Fibroblast of gingiva (primary cell): Measurements from ENCODE around the gene RASL10A.
A peak's percentile ranks its signal among the peaks of the same experiment; 100 is the strongest.
"Not testable (repeated sequence)": the region's sequence is repeated elsewhere in the genome, so short reads cannot be mapped to it uniquely, and the experiment has no call there.

ENCODE experiments used
- DNase-seq: peaks from one replicate; pipeline ENCODE4 v3.0.0-alpha.2; 2011; ENCODE audit warnings: low read depth

Gene RASL10A

GRCh38 chr22:29315286-29316140 is at the start of gene RASL10A:
Gene RASL10A, minus strand, starts transcription at chr22:29315697. Its CDS starts 451 bp downstream, at chr22:29315246.
- DNase-seq = no peak

- DNase-seq = peak; percentile 48
Measured at GRCh38 chr22:29359469-29359868, 44.0 kb upstream of the RASL10A start.

- not testable (repeated sequence) for DNase-seq
Measured at GRCh38 chr22:29357193-29357890, 41.8 kb upstream of the RASL10A start.

GRCh38 chr22:29353860-29354259 is 38.4 kb upstream of the RASL10A start:
- no peak for DNase-seq

GRCh38 chr22:29353286-29353685 is 37.8 kb upstream of the RASL10A start:
- DNase-seq = no peak

- DNase-seq = no peak
Measured at GRCh38 chr22:29352778-29353177, 37.3 kb upstream of the RASL10A start.

GRCh38 chr22:29351891-29352290 is 36.4 kb upstream of the RASL10A start:
- no peak for DNase-seq

- no peak for DNase-seq
Measured at GRCh38 chr22:29351042-29351441, 35.5 kb upstream of the RASL10A start.

GRCh38 chr22:29348956-29349355 is 33.5 kb upstream of the RASL10A start:
- DNase-seq = no peak

GRCh38 chr22:29348041-29348440 is 32.5 kb upstream of the RASL10A start:
- no peak for DNase-seq

GRCh38 chr22:29346659-29347058 is 31.2 kb upstream of the RASL10A start:
- DNase-seq = no peak

- no peak for DNase-seq
Measured at GRCh38 chr22:29345932-29346331, 30.4 kb upstream of the RASL10A start.

GRCh38 chr22:29344889-29345288 is 29.4 kb upstream of the RASL10A start:
- not testable (repeated sequence) for DNase-seq

GRCh38 chr22:29344137-29344536 is 28.6 kb upstream of the RASL10A start:
- DNase-seq = peak; percentile 77

- DNase-seq = peak; percentile 16
Measured at GRCh38 chr22:29343313-29343805, 27.9 kb upstream of the RASL10A start.

GRCh38 chr22:29342577-29343312 is 27.2 kb upstream of the RASL10A start:
- no peak for DNase-seq

GRCh38 chr22:29342177-29342576 is 26.7 kb upstream of the RASL10A start:
- DNase-seq = no peak

GRCh38 chr22:29341849-29342127 is 26.3 kb upstream of the RASL10A start:
- DNase-seq = no peak

- DNase-seq = no peak
Measured at GRCh38 chr22:29341056-29341848, 25.8 kb upstream of the RASL10A start.

GRCh38 chr22:29340566-29340965 is 25.1 kb upstream of the RASL10A start:
- DNase-seq = no peak

- DNase-seq = no peak
Measured at GRCh38 chr22:29339381-29340235, 24.1 kb upstream of the RASL10A start.
